ENCODE measurements around the gene ZPR1.

DNA sequence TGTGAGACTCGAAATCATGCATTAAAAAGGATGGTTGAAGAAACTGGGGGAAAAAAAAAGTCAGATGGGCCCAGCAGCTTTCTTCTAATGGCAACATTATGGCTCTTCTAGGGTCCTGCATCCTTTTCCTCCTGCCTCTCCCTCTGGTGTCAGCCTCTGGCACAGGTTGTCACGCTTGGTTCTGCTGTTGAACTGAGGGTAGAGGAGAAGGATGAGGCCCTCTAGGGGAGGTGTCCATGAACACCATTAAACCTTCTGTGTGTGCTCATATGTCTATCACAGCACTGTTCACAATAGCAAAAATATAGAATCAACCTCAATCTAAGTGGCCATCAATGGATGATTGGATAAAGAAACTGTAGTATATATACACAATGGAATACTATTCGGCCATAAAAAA, 51.1 kb downstream of the ZPR1 start:
- TF ChIP-seq POLR2A (IDR thresholded peaks at IDR 0.05; ENCODE audit: low read depth, low read length) (no peak), RFX5 (IDR thresholded peaks at IDR 0.05; ENCODE audit: low read depth, low read length) (no peak), MAFK (IDR thresholded peaks at IDR 0.05; ENCODE audit: low read depth, low read length) (no peak), RCOR1 (IDR thresholded peaks at IDR 0.05; ENCODE audit: insufficient replicate concordance, low read length) (no peak), FOS (IDR thresholded peaks at IDR 0.05; ENCODE audit: low read depth, low read length) (no peak)
- TF ChIP-seq, protein P1, sequence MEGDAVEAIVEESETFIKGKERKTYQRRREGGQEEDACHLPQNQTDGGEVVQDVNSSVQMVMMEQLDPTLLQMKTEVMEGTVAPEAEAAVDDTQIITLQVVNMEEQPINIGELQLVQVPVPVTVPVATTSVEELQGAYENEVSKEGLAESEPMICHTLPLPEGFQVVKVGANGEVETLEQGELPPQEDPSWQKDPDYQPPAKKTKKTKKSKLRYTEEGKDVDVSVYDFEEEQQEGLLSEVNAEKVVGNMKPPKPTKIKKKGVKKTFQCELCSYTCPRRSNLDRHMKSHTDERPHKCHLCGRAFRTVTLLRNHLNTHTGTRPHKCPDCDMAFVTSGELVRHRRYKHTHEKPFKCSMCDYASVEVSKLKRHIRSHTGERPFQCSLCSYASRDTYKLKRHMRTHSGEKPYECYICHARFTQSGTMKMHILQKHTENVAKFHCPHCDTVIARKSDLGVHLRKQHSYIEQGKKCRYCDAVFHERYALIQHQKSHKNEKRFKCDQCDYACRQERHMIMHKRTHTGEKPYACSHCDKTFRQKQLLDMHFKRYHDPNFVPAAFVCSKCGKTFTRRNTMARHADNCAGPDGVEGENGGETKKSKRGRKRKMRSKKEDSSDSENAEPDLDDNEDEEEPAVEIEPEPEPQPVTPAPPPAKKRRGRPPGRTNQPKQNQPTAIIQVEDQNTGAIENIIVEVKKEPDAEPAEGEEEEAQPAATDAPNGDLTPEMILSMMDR (conservative IDR thresholded peaks at IDR 0.05; ENCODE audit: low read depth, low read length) = no peak
- TF ChIP-seq, protein P2, sequence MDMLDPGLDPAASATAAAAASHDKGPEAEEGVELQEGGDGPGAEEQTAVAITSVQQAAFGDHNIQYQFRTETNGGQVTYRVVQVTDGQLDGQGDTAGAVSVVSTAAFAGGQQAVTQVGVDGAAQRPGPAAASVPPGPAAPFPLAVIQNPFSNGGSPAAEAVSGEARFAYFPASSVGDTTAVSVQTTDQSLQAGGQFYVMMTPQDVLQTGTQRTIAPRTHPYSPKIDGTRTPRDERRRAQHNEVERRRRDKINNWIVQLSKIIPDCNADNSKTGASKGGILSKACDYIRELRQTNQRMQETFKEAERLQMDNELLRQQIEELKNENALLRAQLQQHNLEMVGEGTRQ (IDR thresholded peaks at IDR 0.05; ENCODE audit: low read depth, low read length) = no peak
